HT1080 (cell line): ENCODE data around the gene GCM1. TPM values are rescaled to one million over a fixed set of nuclear protein-coding genes. Genes with fewer than 3 reads are reported as not detected.
A peak's percentile ranks its signal among the peaks of the same experiment; 100 is the strongest.

Experiments used
- DNase-seq: peaks from one replicate; pipeline ENCODE4 v3.0.0-alpha.2; 2015; ENCODE audit warnings: low read depth
- total RNA-seq: library from RNA; depleted of rRNA; stranded (reverse); fragments of >200 nt; shearing (Covaris generic); gene quantifications from 2 replicates; pipeline ENCODE4 v1.2.3, GENCODE V29; 2014

Gene GCM1
- total RNA-seq, 1 experiment from 2014 or later: not detected

- DNase-seq: no peak
Observed at GRCh38 chr6:53152576-53152975, 3.9 kb upstream of the GCM1 start.

DNA sequence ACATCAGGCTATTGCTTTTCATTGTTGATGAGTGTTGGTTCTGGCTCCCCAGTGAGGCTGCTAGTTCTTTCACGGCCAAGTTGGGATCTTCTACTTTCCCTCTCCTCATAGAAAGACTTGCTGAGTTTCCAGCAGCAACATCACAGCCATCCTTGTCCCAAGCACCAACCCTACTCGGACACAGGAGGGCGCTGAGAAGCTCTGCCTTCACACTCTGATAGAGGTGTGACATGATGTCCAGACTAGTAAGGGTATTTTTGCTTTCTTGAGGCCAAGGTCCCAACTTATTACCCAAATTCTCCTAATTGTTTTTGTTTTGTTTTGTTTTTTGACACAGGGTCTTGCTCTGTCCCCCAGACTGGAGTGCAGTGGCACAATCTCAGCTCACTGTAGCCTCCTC is 3.0 kb upstream of the GCM1 start:
- DNase-seq: peak; percentile 15

- no peak for DNase-seq
Observed at GRCh38 chr6:53144802-53145201, 3.8 kb downstream of the GCM1 start.

GRCh38 chr6:53143710-53144109 is 4.9 kb downstream of the GCM1 start:
- no peak for DNase-seq

DNA sequence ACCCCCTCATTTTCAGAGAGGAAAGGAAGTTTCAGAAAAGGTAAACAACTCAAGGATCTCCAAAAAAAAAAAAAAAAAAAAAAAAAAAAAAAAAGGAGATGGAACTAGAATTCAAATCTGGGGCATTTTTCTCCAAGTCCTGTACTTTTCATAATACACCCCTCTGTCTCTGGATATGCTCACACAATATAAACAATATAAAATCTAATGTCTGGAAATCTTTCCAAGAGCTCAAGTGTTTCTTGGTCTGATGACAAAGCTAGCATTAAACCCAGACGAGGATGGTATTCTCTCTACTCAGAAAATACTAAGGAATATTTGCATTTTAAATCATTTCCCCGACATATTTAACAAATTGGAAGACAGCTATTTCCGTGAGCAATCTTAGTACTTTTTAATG is 5.8 kb downstream of the GCM1 start:
- DNase-seq: no peak

- no peak for DNase-seq
Observed at GRCh38 chr6:53139841-53140413, 8.7 kb downstream of the GCM1 start.

- no peak for DNase-seq
Observed at GRCh38 chr6:53136000-53136609, 12.5 kb downstream of the GCM1 start.

DNA sequence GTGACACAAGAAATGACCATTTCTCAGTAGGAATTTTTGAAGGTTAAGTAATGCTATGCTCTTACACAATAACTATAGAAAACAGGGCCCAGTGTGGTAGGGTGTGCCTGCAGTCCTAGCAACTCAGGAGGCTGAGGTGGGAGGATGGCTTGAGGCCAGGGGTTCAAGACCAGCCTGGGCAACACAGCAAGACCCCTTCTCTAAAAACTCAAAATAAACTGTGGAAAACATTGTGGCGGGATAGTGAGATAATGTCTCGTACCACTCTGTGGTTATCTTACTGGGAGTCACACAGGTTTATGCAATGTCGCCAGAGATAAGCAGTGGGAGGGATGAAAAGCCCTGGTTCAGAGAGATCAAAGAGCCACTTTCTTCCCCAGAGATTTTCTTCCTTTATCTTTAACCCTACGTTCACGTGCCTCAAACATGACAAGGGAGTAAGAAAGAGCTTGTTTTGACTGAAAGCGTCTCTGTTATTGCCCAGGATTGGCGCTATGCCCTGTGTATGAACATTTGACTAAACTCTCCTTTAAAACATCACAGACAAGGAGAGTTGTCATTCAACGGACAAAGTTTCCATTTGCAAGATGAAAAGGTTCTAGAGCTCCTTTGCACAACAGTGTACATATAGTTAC is 13.9 kb downstream of the GCM1 start:
- DNase-seq: no peak

- DNase-seq: no peak
Observed at GRCh38 chr6:53133961-53134360, 14.7 kb downstream of the GCM1 start.

- DNase-seq: no peak
Observed at GRCh38 chr6:53130569-53131290, 17.9 kb downstream of the GCM1 start.

- DNase-seq: no peak
Observed at GRCh38 chr6:53128842-53129241, 19.8 kb downstream of the GCM1 start.

- DNase-seq: no peak
Observed at GRCh38 chr6:53125276-53125675, 23.4 kb downstream of the GCM1 start.

DNA sequence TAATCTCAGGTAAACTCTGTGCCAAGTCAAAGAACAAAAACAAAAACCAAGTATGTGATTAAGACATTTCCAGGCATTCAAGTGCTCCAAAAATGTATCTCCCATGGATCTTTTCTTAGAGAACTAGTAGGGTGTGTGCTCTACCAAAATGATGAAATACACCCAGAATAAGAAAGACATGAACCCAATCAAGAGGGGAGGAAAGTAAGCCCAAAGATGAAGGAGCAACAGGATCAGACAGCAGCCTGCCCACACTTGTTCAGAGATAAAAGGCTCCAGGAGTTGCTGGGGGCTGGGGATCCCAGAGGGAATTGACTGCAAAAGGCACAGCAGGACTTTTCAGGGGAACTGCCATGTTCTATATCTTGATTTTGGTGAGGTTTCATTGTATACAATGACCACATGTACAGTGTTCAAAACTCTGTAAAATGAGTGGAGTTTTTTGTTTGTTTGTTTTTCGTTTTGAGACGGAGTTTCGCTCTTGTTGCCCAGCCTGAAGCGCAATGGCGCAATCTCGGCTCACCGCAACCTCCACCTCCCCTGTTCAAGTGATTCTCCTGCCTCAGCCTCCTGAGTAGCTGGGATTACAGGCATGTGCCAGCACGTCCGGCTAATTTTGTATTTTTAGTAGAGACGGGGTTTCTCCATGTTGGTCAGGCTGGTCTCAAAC is 24.4 kb downstream of the GCM1 start:
- no peak for DNase-seq

- peak; percentile 34 for DNase-seq
Observed at GRCh38 chr6:53119772-53120409, 28.8 kb downstream of the GCM1 start.

DNA sequence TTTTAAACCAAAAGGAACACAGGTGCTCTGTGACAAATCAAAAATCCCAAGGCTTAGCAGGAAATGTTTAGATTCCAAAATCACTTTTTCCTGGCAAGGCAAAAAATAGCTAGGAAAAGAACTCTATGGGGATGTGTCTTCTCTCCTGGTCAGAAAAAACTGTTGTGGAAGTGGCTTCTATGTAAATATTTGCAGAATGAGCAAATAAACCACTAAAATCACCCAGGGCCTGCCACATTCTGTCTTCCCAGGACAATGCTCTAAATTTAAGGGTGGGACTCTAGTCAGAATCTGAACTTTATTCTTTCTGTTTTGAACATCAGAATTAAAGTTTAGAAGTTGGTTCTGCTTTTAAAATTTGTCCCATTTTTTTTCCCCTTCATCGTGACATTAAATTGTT is 29.3 kb downstream of the GCM1 start:
- DNase-seq: no peak

- DNase-seq: no peak
Observed at GRCh38 chr6:53115741-53116140, 32.9 kb downstream of the GCM1 start.

DNA sequence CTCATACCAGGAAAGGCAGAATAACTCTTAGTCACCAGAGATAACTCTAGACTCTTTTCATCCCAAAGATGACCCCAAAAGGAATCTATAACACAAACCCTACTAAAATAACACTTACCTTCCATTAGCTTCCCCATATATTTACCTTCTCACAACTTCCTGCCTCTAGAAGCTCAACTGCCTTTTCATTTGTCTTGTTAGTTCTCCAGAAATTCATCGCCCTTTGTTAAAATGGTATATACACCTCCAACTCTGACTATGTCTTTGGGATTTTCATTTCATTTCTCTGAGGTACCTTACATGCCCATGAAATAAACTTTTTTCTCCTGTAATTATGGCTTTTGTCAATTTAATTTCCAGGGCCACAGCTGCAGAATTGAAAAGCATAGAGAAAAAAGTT is 33.5 kb downstream of the GCM1 start:
- no peak for DNase-seq

- no peak for DNase-seq
Observed at GRCh38 chr6:53113742-53114141, 34.9 kb downstream of the GCM1 start.

DNA sequence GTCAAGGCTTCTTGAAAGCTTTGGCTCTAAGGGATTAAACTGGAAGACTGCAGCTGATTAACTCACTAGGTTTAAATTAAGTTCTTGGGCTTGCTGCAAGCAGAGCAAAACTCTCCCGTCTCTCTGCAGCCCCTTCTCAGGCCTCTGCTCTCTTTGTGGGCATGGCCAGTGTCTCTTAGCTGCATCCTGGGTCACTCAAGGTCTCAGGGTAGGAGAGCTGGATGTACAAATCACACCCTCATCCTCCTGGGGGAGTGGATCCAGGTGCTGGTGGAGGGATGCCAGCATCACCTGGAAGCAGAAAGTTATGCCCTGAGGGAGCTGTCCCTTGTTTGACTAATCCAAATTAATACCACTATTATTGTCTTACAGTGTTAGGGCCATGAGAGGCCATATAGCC is 35.8 kb downstream of the GCM1 start:
- no peak for DNase-seq

DNA sequence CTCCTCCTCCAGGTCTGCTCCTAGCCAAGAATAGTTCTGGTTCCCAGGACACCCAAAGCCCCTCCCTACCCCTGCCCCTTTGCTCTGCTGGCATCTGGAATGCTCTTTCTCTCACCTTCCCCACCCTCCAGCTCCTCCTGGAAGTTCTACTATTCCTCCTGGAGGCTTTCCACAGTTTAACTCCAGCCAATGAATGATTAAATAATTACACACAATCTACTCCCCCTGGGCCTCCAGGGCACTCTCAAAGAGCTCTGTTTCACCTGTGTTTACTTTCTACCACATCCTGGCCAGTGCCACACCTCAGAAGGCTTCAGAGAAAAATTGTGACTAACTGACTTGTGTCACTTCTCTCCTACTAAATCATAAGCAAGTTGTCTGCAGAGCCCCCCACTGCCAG is 36.2 kb downstream of the GCM1 start:
- peak; percentile 11 for DNase-seq

DNA sequence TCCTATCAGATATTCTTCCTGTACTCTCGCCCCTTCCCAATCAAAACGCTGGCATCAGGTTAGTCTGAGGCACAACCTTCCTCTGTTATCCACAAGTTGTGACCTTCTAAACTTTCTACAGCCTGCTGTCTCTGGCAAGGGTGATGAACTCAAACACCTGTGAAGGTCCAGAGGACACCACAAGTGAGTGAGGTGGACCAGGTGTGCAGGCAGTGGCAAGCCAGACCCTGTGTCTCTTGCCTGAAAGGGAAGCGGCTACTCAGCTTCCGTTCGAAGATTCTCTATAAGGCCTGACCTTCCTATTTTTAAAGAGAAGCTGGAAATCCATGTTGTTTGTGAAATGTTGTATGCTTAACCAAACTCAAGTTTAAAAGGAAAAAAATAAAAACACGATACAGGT is 36.8 kb downstream of the GCM1 start:
- DNase-seq: no peak
